ENCODE results near the gene PNPLA2.

The PNPLA2 gene

GRCh38 chr11:788009-788640, 30.6 kb upstream of the PNPLA2 start:
- no peak overlapping the region for H3K27ac ChIP-seq
- TF ChIP-seq, protein P1, sequence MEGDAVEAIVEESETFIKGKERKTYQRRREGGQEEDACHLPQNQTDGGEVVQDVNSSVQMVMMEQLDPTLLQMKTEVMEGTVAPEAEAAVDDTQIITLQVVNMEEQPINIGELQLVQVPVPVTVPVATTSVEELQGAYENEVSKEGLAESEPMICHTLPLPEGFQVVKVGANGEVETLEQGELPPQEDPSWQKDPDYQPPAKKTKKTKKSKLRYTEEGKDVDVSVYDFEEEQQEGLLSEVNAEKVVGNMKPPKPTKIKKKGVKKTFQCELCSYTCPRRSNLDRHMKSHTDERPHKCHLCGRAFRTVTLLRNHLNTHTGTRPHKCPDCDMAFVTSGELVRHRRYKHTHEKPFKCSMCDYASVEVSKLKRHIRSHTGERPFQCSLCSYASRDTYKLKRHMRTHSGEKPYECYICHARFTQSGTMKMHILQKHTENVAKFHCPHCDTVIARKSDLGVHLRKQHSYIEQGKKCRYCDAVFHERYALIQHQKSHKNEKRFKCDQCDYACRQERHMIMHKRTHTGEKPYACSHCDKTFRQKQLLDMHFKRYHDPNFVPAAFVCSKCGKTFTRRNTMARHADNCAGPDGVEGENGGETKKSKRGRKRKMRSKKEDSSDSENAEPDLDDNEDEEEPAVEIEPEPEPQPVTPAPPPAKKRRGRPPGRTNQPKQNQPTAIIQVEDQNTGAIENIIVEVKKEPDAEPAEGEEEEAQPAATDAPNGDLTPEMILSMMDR (conservative IDR thresholded peaks at IDR 0.05): no peak

GRCh38 chr11:788953-789940, 29.5 kb upstream of the PNPLA2 start:
- TF ChIP-seq, protein P1 (conservative IDR thresholded peaks at IDR 0.05): no peak
- no peak overlapping the region for H3K27ac ChIP-seq

GRCh38 chr11:789943-790342, 28.8 kb upstream of the PNPLA2 start, which contains the start of gene CEND1:
TSS of gene CEND1 (minus strand) at chr11:790090. CDS start at chr11:788576, 1,514 bp downstream.
- TF ChIP-seq, protein P1 (conservative IDR thresholded peaks at IDR 0.05): no peak
- H3K27ac ChIP-seq: no peak within 1 kb of the TSS

- no peak overlapping the region for H3K27ac ChIP-seq
- TF ChIP-seq, protein P1 (conservative IDR thresholded peaks at IDR 0.05): no peak
These were observed 27.8 kb upstream of the PNPLA2 start for GRCh38 chr11:790721-791564.

DNA sequence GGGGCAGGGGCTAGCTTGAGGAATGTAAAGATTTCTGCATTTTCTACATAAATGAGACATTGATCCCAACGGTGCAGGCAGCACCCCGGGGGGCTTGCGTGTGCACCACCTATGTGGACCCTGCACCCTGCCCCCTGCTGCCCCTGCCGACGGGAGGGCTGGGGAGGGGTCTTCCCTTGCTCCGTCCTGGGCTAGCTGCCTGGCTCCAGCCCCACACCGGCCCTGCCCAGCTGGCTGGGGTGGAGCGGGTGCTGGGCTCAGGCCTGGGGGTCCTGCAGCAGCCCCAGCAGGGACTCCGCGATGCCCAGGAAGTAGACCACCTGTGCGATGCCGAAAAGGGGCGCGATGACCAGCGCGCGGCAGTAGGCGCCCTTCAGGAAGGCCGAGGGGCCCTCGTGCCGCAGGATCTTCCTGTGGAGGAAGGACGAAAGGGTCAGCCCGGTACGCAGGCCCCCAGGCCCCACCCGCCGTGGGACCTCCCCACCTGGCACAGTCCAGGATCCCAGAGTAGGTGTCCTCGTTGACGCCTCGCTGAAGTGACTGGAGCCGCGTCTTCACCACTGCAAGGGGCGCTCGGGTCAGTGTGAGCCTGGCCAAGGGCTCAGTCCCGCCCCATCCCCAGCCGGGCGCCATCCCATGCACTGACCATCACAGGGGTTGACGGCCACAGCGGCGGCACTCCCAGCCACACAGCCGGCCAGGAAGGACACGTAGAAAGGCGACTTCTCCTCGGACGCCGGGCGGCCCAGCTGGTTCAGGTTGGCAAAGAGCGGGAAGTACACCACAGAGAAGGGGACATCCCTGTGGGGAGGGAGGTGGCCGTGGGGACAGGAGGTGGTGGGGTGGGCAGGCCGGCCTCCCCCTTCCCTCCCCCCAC, 26.8 kb upstream of the PNPLA2 start:
- TF ChIP-seq, protein P1 (conservative IDR thresholded peaks at IDR 0.05): no peak
- no peak overlapping the region for H3K27ac ChIP-seq

DNA sequence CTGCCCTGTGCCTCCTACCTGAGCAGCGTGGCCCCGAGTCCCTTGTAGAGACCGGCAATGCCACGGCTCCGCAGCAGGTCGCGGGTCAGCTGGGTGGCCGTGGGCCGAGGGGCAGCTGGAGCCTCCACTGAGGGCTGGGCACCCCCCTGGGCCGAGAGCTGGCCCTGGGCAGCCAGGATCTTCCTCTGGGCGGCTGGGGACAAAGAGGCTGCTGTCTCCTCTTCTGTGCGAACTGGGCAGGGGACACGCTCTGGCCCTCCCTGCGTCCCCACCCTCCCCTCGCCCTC, 26.2 kb upstream of the PNPLA2 start:
- H3K27ac ChIP-seq: no peak overlapping the region
- TF ChIP-seq, protein P1 (conservative IDR thresholded peaks at IDR 0.05): no peak

Data from VCaP (cell line).